Adrenal gland (tissue), 5 donors: ENCODE results near the gene MOB3B.

Source experiments
- POLR2A ChIP-seq, 2 donors: fragments of 450-650 bp; IDR thresholded peaks; one replicate each; pipeline ENCODE4 v1.6.1; 2017; ENCODE audit warnings: antibody characterized with exemption in 2 of 2, mild to moderate bottlenecking in 2 of 2, moderate library complexity in 1 of 2
- TF ChIP-seq, protein P1 (sequence below), 6 experiments: fragments of 450-650 bp in 4 of 6; fragments of 200-600 bp in 2 of 6; sonication (generic) in 1 of 6; IDR thresholded peaks; 1 replicate in 5 of 6; 2 replicates in 1 of 6; pipeline versions ENCODE4 v1.5.1 to v1.8.0; 2016 to 2021; ENCODE audit warnings: antibody characterized with exemption in 6 of 6, mild to moderate bottlenecking in 2 of 6, moderate library complexity in 1 of 6
- donor health status: DM: no; HTN: no; CAD: no.

DNA sequence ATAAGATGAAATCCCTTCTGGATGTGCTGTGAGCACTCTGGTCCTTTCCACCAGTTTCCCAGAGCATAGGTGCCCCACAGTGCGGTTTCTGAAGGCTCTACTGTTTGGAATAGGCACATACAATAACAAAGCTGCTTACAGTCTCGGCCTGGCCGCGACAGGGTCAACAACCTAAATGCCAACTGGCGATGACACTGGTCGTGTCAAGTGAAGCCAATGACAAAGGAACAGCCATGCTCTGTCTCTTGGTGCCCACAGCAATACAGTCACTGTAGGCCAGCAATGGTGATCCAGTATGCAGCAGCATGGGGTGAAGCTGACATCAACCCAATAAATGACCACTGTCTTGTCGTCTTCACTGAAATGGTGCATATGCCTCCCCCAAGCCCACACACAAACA is 184.8 kb downstream of the MOB3B start:
- TF ChIP-seq, protein P1, sequence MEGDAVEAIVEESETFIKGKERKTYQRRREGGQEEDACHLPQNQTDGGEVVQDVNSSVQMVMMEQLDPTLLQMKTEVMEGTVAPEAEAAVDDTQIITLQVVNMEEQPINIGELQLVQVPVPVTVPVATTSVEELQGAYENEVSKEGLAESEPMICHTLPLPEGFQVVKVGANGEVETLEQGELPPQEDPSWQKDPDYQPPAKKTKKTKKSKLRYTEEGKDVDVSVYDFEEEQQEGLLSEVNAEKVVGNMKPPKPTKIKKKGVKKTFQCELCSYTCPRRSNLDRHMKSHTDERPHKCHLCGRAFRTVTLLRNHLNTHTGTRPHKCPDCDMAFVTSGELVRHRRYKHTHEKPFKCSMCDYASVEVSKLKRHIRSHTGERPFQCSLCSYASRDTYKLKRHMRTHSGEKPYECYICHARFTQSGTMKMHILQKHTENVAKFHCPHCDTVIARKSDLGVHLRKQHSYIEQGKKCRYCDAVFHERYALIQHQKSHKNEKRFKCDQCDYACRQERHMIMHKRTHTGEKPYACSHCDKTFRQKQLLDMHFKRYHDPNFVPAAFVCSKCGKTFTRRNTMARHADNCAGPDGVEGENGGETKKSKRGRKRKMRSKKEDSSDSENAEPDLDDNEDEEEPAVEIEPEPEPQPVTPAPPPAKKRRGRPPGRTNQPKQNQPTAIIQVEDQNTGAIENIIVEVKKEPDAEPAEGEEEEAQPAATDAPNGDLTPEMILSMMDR (IDR thresholded peaks at IDR 0.05) = no peak
- no peak for TF ChIP-seq POLR2A (IDR thresholded peaks at IDR 0.05)
